HG03025 (cell line): ENCODE measurements around the gene PCK1.

Experiments used
- ATAC-seq: cut with Tn5 transposase; IDR thresholded peaks from one replicate; pipeline ENCODE4 v1.9.1; 2021; ENCODE audit warnings: mild to moderate bottlenecking, moderate library complexity; ENCODE audit not compliant: unreplicated experiment, low FRiP score

Gene PCK1

GRCh38 chr20:57536120-57536708 is 24.7 kb upstream of the PCK1 start:
- no peak for ATAC-seq

GRCh38 chr20:57536771-57537724 is 23.9 kb upstream of the PCK1 start:
- ATAC-seq = no peak

- ATAC-seq = no peak
Observed at GRCh38 chr20:57537822-57538221, 23.1 kb upstream of the PCK1 start.

- ATAC-seq = no peak
Observed at GRCh38 chr20:57539889-57540288, 21.0 kb upstream of the PCK1 start.

GRCh38 chr20:57540890-57541580 is 19.9 kb upstream of the PCK1 start:
- no peak for ATAC-seq

- ATAC-seq = no peak
Observed at GRCh38 chr20:57543754-57544153, 17.2 kb upstream of the PCK1 start.

GRCh38 chr20:57544838-57545564 is 15.9 kb upstream of the PCK1 start:
- no peak for ATAC-seq

GRCh38 chr20:57545927-57546662 is 14.8 kb upstream of the PCK1 start:
- no peak for ATAC-seq

GRCh38 chr20:57546956-57547649 is 13.8 kb upstream of the PCK1 start:
- ATAC-seq = no peak

- ATAC-seq = no peak
Observed at GRCh38 chr20:57548177-57549058, 12.5 kb upstream of the PCK1 start.

- no peak for ATAC-seq
Observed at GRCh38 chr20:57552471-57552870, 8.4 kb upstream of the PCK1 start.

- ATAC-seq = no peak
Observed at GRCh38 chr20:57553376-57554018, 7.4 kb upstream of the PCK1 start.

GRCh38 chr20:57555457-57556184 is 5.3 kb upstream of the PCK1 start:
- ATAC-seq = no peak

- ATAC-seq = no peak
Observed at GRCh38 chr20:57556980-57557274, 4.0 kb upstream of the PCK1 start.

GRCh38 chr20:57557926-57558613 is 2.8 kb upstream of the PCK1 start:
- no peak for ATAC-seq

GRCh38 chr20:57558614-57559288 is 2.2 kb upstream of the PCK1 start:
- no peak for ATAC-seq

GRCh38 chr20:57559289-57559634 is 1.6 kb upstream of the PCK1 start:
- no peak for ATAC-seq
